ENCODE results near the gene MLLT3. TPM values are rescaled to one million over a fixed set of nuclear protein-coding genes. Genes with fewer than 3 reads are reported as not detected.
A peak's percentile ranks its signal among the peaks of the same experiment; 100 is the strongest.

Gene MLLT3
- total and polyA plus RNA-seq, 2 donors (not counting 1 experiment from before 2014, with no cell fraction given), result 37.3 to 43.8 TPM

GRCh38 chr9:20314981-20315380 lies 307.3 kb downstream of the MLLT3 start:
- Histone ChIP-seq H3K9ac (ENCODE audit: insufficient read depth, low read length) (no peak overlapping the region), H3K27me3 (ENCODE audit: control insufficient read depth, insufficient read depth, low read length) (no peaks in the 10 kb centered on the region), H3K79me2 (ENCODE audit: control insufficient read depth, insufficient read depth, low read length) (no peaks in the 10 kb centered on the region), H3K27ac (ENCODE audit: insufficient read depth, low read length) (no peak overlapping the region), H3K9me3 (ENCODE audit: control insufficient read depth, insufficient read depth, low read depth, low read length) (no peaks in the 10 kb centered on the region), H2AFZ (ENCODE audit: low read length) (no peak overlapping the region), H4K20me1 (ENCODE audit: control insufficient read depth, extremely low read depth, insufficient read depth, low read length) (no peaks in the 10 kb centered on the region), H3K4me3 (replicated peaks in 1 of 4; ENCODE audit: control extremely low read depth in 1 of 4, insufficient read depth in 1 of 4, low read depth in 3 of 4, low read length in 4 of 4) (no peak overlapping the region), H3K36me3 (ENCODE audit: control insufficient read depth, insufficient read depth, low read length) (no peaks in the 10 kb centered on the region), H3K4me2 (ENCODE audit: extremely low read depth, insufficient read depth, low read length) (no peak overlapping the region), H3K4me1 (ENCODE audit: control insufficient read depth, extremely low read depth, insufficient read depth, low read length) (peaks cover 3% of the 10 kb centered on the region)
- DNase-seq (ENCODE audit: low read depth in 2 of 2), result no peak
- TF ChIP-seq EZH2 (IDR thresholded peaks at IDR 0.05; ENCODE audit: low read length, missing control alignments), result no peak
- no peak for TF ChIP-seq CTCF (conservative IDR thresholded peaks at IDR 0.05 in 1 of 2, IDR thresholded peaks at IDR 0.05 in 1 of 2; ENCODE audit: low read depth in 1 of 2, low read length in 2 of 2)

- Histone ChIP-seq H3K9ac (ENCODE audit: insufficient read depth, low read length) (no peak overlapping the region), H3K4me3 (replicated peaks in 1 of 4; ENCODE audit: control extremely low read depth in 1 of 4, insufficient read depth in 1 of 4, low read depth in 3 of 4, low read length in 4 of 4) (no peak overlapping the region), H2AFZ (ENCODE audit: low read length) (no peak overlapping the region), H3K79me2 (ENCODE audit: control insufficient read depth, insufficient read depth, low read length) (no peaks in the 10 kb centered on the region), H3K4me1 (ENCODE audit: control insufficient read depth, extremely low read depth, insufficient read depth, low read length) (peaks cover 3% of the 10 kb centered on the region), H3K27ac (ENCODE audit: insufficient read depth, low read length) (no peak overlapping the region), H3K9me3 (ENCODE audit: control insufficient read depth, insufficient read depth, low read depth, low read length) (no peaks in the 10 kb centered on the region), H4K20me1 (ENCODE audit: control insufficient read depth, extremely low read depth, insufficient read depth, low read length) (no peaks in the 10 kb centered on the region), H3K4me2 (ENCODE audit: extremely low read depth, insufficient read depth, low read length) (no peak overlapping the region), H3K36me3 (ENCODE audit: control insufficient read depth, insufficient read depth, low read length) (no peaks in the 10 kb centered on the region), H3K27me3 (ENCODE audit: control insufficient read depth, insufficient read depth, low read length) (peaks cover 5% of the 10 kb centered on the region)
- DNase-seq (ENCODE audit: low read depth in 2 of 2), result no peak
- TF ChIP-seq EZH2 (IDR thresholded peaks at IDR 0.05; ENCODE audit: low read length, missing control alignments) (no peak), CTCF (conservative IDR thresholded peaks at IDR 0.05 in 1 of 2, IDR thresholded peaks at IDR 0.05 in 1 of 2; ENCODE audit: low read depth in 1 of 2, low read length in 2 of 2) (no peak)
Observed at GRCh38 chr9:20313415-20313814, 308.9 kb downstream of the MLLT3 start.

GRCh38 chr9:20312732-20313131 lies 309.6 kb downstream of the MLLT3 start:
- Histone ChIP-seq H3K27ac (ENCODE audit: insufficient read depth, low read length) (no peak overlapping the region), H3K79me2 (ENCODE audit: control insufficient read depth, insufficient read depth, low read length) (no peaks in the 10 kb centered on the region), H2AFZ (ENCODE audit: low read length) (no peak overlapping the region), H3K27me3 (ENCODE audit: control insufficient read depth, insufficient read depth, low read length) (peaks cover 5% of the 10 kb centered on the region), H3K9ac (ENCODE audit: insufficient read depth, low read length) (no peak overlapping the region), H3K4me3 (replicated peaks in 1 of 4; ENCODE audit: control extremely low read depth in 1 of 4, insufficient read depth in 1 of 4, low read depth in 3 of 4, low read length in 4 of 4) (no peak overlapping the region), H4K20me1 (ENCODE audit: control insufficient read depth, extremely low read depth, insufficient read depth, low read length) (no peaks in the 10 kb centered on the region), H3K36me3 (ENCODE audit: control insufficient read depth, insufficient read depth, low read length) (no peaks in the 10 kb centered on the region), H3K4me1 (ENCODE audit: control insufficient read depth, extremely low read depth, insufficient read depth, low read length) (peaks cover 3% of the 10 kb centered on the region), H3K4me2 (ENCODE audit: extremely low read depth, insufficient read depth, low read length) (no peak overlapping the region), H3K9me3 (ENCODE audit: control insufficient read depth, insufficient read depth, low read depth, low read length) (no peaks in the 10 kb centered on the region)
- TF ChIP-seq EZH2 (IDR thresholded peaks at IDR 0.05; ENCODE audit: low read length, missing control alignments) (no peak), CTCF (conservative IDR thresholded peaks at IDR 0.05 in 1 of 2, IDR thresholded peaks at IDR 0.05 in 1 of 2; ENCODE audit: low read depth in 1 of 2, low read length in 2 of 2) (no peak)
- peak; percentile 28 to 43 for DNase-seq (ENCODE audit: low read depth in 2 of 2)
